Upper lobe of right lung (tissue), 1 donor: ENCODE results near the gene SNRPD2. TPM values are rescaled to one million over a fixed set of nuclear protein-coding genes. Genes with fewer than 3 reads are reported as not detected.
"Not testable (repeated sequence)": the region's sequence is repeated elsewhere in the genome, so short reads cannot be mapped to it uniquely, and the experiment has no call there.

ENCODE experiments used
- ATAC-seq: fragments of 200-7000 bp; cut with Tn5 transposase; one replicate; pipeline ENCODE4 v1.9.1; 2020; ENCODE audit warnings: mild to moderate bottlenecking, moderate library complexity
- DNase-seq: peaks from one replicate; pipeline ENCODE4 v3.0.0-alpha.2; 2020
- H3K27ac ChIP-seq: fragments of 200-600 bp; one replicate; pipeline ENCODE4 v1.8.0; 2022
- H3K27me3 ChIP-seq: fragments of 200-600 bp; one replicate; pipeline ENCODE4 v1.8.0; 2022; ENCODE audit warnings: mild to moderate bottlenecking
- H3K36me3 ChIP-seq: fragments of 200-600 bp; one replicate; pipeline ENCODE4 v1.8.0; 2022
- H3K4me1 ChIP-seq: fragments of 200-600 bp; one replicate; pipeline ENCODE4 v1.8.0; 2022
- H3K4me3 ChIP-seq: fragments of 200-600 bp; one replicate; pipeline ENCODE4 v1.8.0; 2022; ENCODE audit warnings: mild to moderate bottlenecking
- H3K9me3 ChIP-seq: fragments of 200-600 bp; one replicate; pipeline ENCODE4 v1.8.0; 2022
- CTCF ChIP-seq: fragments of 200-600 bp; IDR thresholded peaks from one replicate; pipeline ENCODE4 v1.8.0; 2022; ENCODE audit warnings: antibody characterized with exemption
- intact Hi-C: fragments of 100-400 bp; cut with DNase I; formaldehyde crosslinking; loops from one replicate; pipeline ENCODE4 v1.11.0; 2022
- total RNA-seq: library from RNA; stranded (reverse); fragmentation: NEBNext Ultra II Directional; extraction: Animal tissue kit (Norgen Biotek cat#: 25700); gene quantifications from one replicate; pipeline ENCODE4 v1.2.1, GENCODE V29; 2021
- donor health status: DM: no; HTN: yes; CAD: no; lungs with severe emphysema.

Gene SNRPD2
- total RNA-seq, 1 donor from 2014 or later = 188 TPM

GRCh38 chr19:45687599-45687998 is 4.2 kb downstream of the SNRPD2 start:
- no peak overlapping the region for H3K4me3 ChIP-seq
- no peaks in the 10 kb centered on the region for H3K9me3 ChIP-seq
- H3K27ac ChIP-seq = no peak overlapping the region
- peaks cover 8% of the 10 kb centered on the region for H3K4me1 ChIP-seq
- no peak for DNase-seq
- intact Hi-C loops = no loop called here
- ATAC-seq = no peak
- peaks cover 44% of the 10 kb centered on the region for H3K36me3 ChIP-seq
- H3K27me3 ChIP-seq = no peaks in the 10 kb centered on the region
- no peak for TF ChIP-seq CTCF

- H3K27me3 ChIP-seq, DNase-seq, H3K27ac ChIP-seq, H3K9me3 ChIP-seq, intact Hi-C loops, ATAC-seq, H3K4me3 ChIP-seq: not testable (repeated sequence)
- H3K4me1 ChIP-seq = peaks cover 12% of the 10 kb centered on the region
- peaks cover 44% of the 10 kb centered on the region for H3K36me3 ChIP-seq
These were observed 6.7 kb downstream of the SNRPD2 start for GRCh38 chr19:45685045-45685444.

GRCh38 chr19:45682908-45683307 is 8.8 kb downstream of the SNRPD2 start:
- no peaks in the 10 kb centered on the region for H3K9me3 ChIP-seq
- H3K4me3 ChIP-seq = no peak overlapping the region
- H3K27me3 ChIP-seq = peaks cover 15% of the 10 kb centered on the region
- TF ChIP-seq CTCF = no peak
- H3K36me3 ChIP-seq = peaks cover 35% of the 10 kb centered on the region
- no peak for ATAC-seq
- peaks cover 18% of the 10 kb centered on the region for H3K4me1 ChIP-seq
- DNase-seq = no peak
- no peak overlapping the region for H3K27ac ChIP-seq
- intact Hi-C loops = no loop called here

GRCh38 chr19:45682117-45682516 is 9.6 kb downstream of the SNRPD2 start:
- peak overlapping the region; percentile 32 for H3K27ac ChIP-seq
- H3K4me3 ChIP-seq = peak overlapping the region; percentile 42
- ATAC-seq (no peak), DNase-seq (no peak)
- peaks cover 27% of the 10 kb centered on the region for H3K36me3 ChIP-seq
- TF ChIP-seq CTCF = no peak
- H3K9me3 ChIP-seq = no peaks in the 10 kb centered on the region
- intact Hi-C loops = no loop called here
- H3K27me3 ChIP-seq = peaks cover 21% of the 10 kb centered on the region
- peaks cover 24% of the 10 kb centered on the region for H3K4me1 ChIP-seq

- Histone ChIP-seq H3K9me3 (no peaks in the 10 kb centered on the region), H3K27me3 (peaks cover 27% of the 10 kb centered on the region), H3K36me3 (peaks cover 21% of the 10 kb centered on the region), H3K4me1 (peaks cover 30% of the 10 kb centered on the region), H3K27ac (peak overlapping the region; percentile 32), H3K4me3 (peak overlapping the region; percentile 42)
- DNase-seq = peak; percentile 93
- ATAC-seq = peak; percentile 90
- intact Hi-C loops = no loop called here
- TF ChIP-seq CTCF = peak; percentile 99
These were observed 10.2 kb downstream of the SNRPD2 start for GRCh38 chr19:45681391-45682015.

GRCh38 chr19:45677351-45678230 is 14.2 kb downstream of the SNRPD2 start:
- Histone ChIP-seq H3K36me3 (no peaks in the 10 kb centered on the region), H3K4me3 (peak overlapping the region; percentile 47), H3K9me3 (no peaks in the 10 kb centered on the region), H3K4me1 (peaks cover 30% of the 10 kb centered on the region), H3K27ac (no peak overlapping the region), H3K27me3 (peaks cover 33% of the 10 kb centered on the region)
- intact Hi-C loops = no loop called here
- DNase-seq (peak; percentile 95), ATAC-seq (peak; percentile 91)
- no peak for TF ChIP-seq CTCF
